ENCODE measurements around the gene DNAAF9. TPM values are rescaled to one million over a fixed set of nuclear protein-coding genes. Genes with fewer than 3 reads are reported as not detected.

The DNAAF9 gene
- 0.63 TPM for polyA plus RNA-seq (2012; ENCODE audit: low read depth, missing spikeins)

DNA sequence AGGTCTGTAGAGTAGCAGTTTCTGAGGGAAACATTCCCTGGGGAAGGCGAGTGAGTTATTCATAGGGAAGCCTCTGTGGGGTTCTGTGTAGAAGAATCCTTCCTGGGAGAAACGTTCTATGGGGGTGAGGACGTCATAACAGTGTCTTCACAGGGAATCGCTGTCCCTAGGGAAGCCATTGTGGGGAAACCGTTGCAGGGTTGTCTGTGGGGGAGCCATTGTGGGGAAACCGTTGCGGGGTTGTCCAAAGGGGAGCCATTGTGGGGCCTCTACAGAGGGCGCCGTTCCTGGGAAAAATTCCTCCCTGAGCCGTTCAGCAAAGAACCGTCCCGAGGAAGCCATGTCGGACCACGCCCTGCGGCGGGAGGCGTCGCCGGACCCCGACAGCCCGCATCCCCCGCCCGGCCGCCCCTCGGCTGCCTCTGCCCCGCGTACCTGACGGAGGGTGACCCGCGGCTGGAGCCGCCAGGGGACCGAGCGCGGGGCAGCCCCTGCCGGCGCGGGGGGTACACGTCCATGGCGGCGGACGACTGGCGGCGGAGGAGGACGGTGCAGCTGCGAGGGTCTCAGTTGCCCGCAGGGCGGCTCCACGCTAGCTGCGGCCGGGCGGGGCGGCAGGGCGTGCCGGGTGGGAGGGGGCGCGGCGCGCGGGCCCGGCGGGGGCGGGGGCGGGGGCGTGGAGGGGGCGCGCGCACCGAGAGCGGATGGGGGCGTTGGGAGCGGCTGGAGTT is at the start of gene DNAAF9:
DNAAF9 (minus strand) TSS at position 630 of the 731 bp plus-strand sequence; CDS start at position 518, 112 bp downstream.
- FAIRE-seq (peak; percentile 51), DNase-seq (ENCODE audit: insufficient read length, low spot score) (peak; percentile 56)
- TF ChIP-seq POLR2AphosphoS5 (IDR thresholded peaks at IDR 0.05; ENCODE audit: low read depth, low read length) = no peak
- no peak for TF ChIP-seq SPI1 (IDR thresholded peaks at IDR 0.05; ENCODE audit: low read depth, low read length)
- TF ChIP-seq TAF1 (IDR thresholded peaks at IDR 0.05; ENCODE audit: low read depth, low read length) = no peak
- no peak for TF ChIP-seq PAX5 (IDR thresholded peaks at IDR 0.05; ENCODE audit: insufficient read depth, low read length, severe bottlenecking)
- no peak for TF ChIP-seq POLR2A (IDR thresholded peaks at IDR 0.05; ENCODE audit: low read depth, low read length)
- TF ChIP-seq POU2F2 (IDR thresholded peaks at IDR 0.05; ENCODE audit: low read depth, low read length) = no peak

- FAIRE-seq = no peak
- no peak for DNase-seq (ENCODE audit: insufficient read length, low spot score)
- TF ChIP-seq POU2F2 (IDR thresholded peaks at IDR 0.05; ENCODE audit: low read depth, low read length) (no peak), POLR2AphosphoS5 (IDR thresholded peaks at IDR 0.05; ENCODE audit: low read depth, low read length) (no peak), TAF1 (IDR thresholded peaks at IDR 0.05; ENCODE audit: low read depth, low read length) (no peak), PAX5 (IDR thresholded peaks at IDR 0.05; ENCODE audit: insufficient read depth, low read length, severe bottlenecking) (no peak), SPI1 (IDR thresholded peaks at IDR 0.05; ENCODE audit: low read depth, low read length) (no peak), POLR2A (IDR thresholded peaks at IDR 0.05; ENCODE audit: low read depth, low read length) (no peak)
Measured at GRCh38 chr20:3456648-3457047, 49.2 kb upstream of the DNAAF9 start.

- DNase-seq (ENCODE audit: insufficient read length, low spot score) = no peak
- no peak for FAIRE-seq
- TF ChIP-seq SPI1 (IDR thresholded peaks at IDR 0.05; ENCODE audit: low read depth, low read length) (no peak), POLR2AphosphoS5 (IDR thresholded peaks at IDR 0.05; ENCODE audit: low read depth, low read length) (no peak), POLR2A (IDR thresholded peaks at IDR 0.05; ENCODE audit: low read depth, low read length) (no peak), PAX5 (IDR thresholded peaks at IDR 0.05; ENCODE audit: insufficient read depth, low read length, severe bottlenecking) (no peak), TAF1 (IDR thresholded peaks at IDR 0.05; ENCODE audit: low read depth, low read length) (no peak), POU2F2 (IDR thresholded peaks at IDR 0.05; ENCODE audit: low read depth, low read length) (no peak)
Measured at GRCh38 chr20:3454831-3455230, 47.4 kb upstream of the DNAAF9 start.

DNA sequence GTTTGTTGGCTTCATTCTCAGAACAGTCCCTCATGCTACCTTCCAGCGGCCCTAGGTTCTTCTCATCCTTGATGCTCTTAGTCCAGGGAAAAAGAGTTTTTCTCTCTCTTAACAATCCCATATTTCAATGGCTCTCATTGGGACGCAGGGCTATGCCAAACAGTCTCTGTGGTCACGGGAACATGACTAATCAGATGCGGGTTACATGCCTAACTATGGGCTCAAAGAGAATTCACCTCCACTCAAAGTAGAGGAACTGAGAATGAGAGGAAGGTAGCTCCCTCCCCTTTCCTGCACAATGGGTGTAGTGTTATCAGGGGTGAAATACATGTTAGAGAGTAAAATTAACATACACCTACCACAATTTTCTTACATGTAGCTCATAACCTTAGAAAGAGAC is 45.2 kb upstream of the DNAAF9 start:
- TF ChIP-seq PAX5 (IDR thresholded peaks at IDR 0.05; ENCODE audit: insufficient read depth, low read length, severe bottlenecking) = no peak
- TF ChIP-seq POLR2AphosphoS5 (IDR thresholded peaks at IDR 0.05; ENCODE audit: low read depth, low read length) = no peak
- no peak for TF ChIP-seq TAF1 (IDR thresholded peaks at IDR 0.05; ENCODE audit: low read depth, low read length)
- TF ChIP-seq SPI1 (IDR thresholded peaks at IDR 0.05; ENCODE audit: low read depth, low read length) = peak; percentile 83
- TF ChIP-seq POLR2A (IDR thresholded peaks at IDR 0.05; ENCODE audit: low read depth, low read length) = no peak
- DNase-seq (ENCODE audit: insufficient read length, low spot score) (no peak), FAIRE-seq (peak; percentile 59)

- FAIRE-seq = no peak
- no peak for DNase-seq (ENCODE audit: insufficient read length, low spot score)
- TF ChIP-seq PAX5 (IDR thresholded peaks at IDR 0.05; ENCODE audit: insufficient read depth, low read length, severe bottlenecking) = no peak
- no peak for TF ChIP-seq POLR2AphosphoS5 (IDR thresholded peaks at IDR 0.05; ENCODE audit: low read depth, low read length)
- TF ChIP-seq TAF1 (IDR thresholded peaks at IDR 0.05; ENCODE audit: low read depth, low read length) = no peak
- TF ChIP-seq POU2F2 (IDR thresholded peaks at IDR 0.05; ENCODE audit: low read depth, low read length) = no peak
Measured at GRCh38 chr20:3452136-3452535, 44.7 kb upstream of the DNAAF9 start.

GRCh38 chr20:3449319-3449718 is 41.9 kb upstream of the DNAAF9 start:
- DNase-seq (ENCODE audit: insufficient read length, low spot score) (no peak), FAIRE-seq (no peak)
- no peak for TF ChIP-seq POU2F2 (IDR thresholded peaks at IDR 0.05; ENCODE audit: low read depth, low read length)
- TF ChIP-seq POLR2AphosphoS5 (IDR thresholded peaks at IDR 0.05; ENCODE audit: low read depth, low read length) = no peak
- TF ChIP-seq TAF1 (IDR thresholded peaks at IDR 0.05; ENCODE audit: low read depth, low read length) = no peak
- TF ChIP-seq POLR2A (IDR thresholded peaks at IDR 0.05; ENCODE audit: low read depth, low read length) = no peak
- no peak for TF ChIP-seq SPI1 (IDR thresholded peaks at IDR 0.05; ENCODE audit: low read depth, low read length)

- DNase-seq (ENCODE audit: insufficient read length, low spot score) (no peak), FAIRE-seq (no peak)
- TF ChIP-seq POU2F2 (IDR thresholded peaks at IDR 0.05; ENCODE audit: low read depth, low read length) = no peak
Measured at GRCh38 chr20:3447321-3447720, 39.9 kb upstream of the DNAAF9 start.

- DNase-seq (ENCODE audit: insufficient read length, low spot score) = no peak
- TF ChIP-seq POU2F2 (IDR thresholded peaks at IDR 0.05; ENCODE audit: low read depth, low read length) (no peak), TAF1 (IDR thresholded peaks at IDR 0.05; ENCODE audit: low read depth, low read length) (no peak), POLR2AphosphoS5 (IDR thresholded peaks at IDR 0.05; ENCODE audit: low read depth, low read length) (no peak), PAX5 (IDR thresholded peaks at IDR 0.05; ENCODE audit: insufficient read depth, low read length, severe bottlenecking) (no peak), POLR2A (IDR thresholded peaks at IDR 0.05; ENCODE audit: low read depth, low read length) (no peak), SPI1 (IDR thresholded peaks at IDR 0.05; ENCODE audit: low read depth, low read length) (no peak)
- FAIRE-seq = no peak
Measured at GRCh38 chr20:3446779-3447178, 39.3 kb upstream of the DNAAF9 start.

DNA sequence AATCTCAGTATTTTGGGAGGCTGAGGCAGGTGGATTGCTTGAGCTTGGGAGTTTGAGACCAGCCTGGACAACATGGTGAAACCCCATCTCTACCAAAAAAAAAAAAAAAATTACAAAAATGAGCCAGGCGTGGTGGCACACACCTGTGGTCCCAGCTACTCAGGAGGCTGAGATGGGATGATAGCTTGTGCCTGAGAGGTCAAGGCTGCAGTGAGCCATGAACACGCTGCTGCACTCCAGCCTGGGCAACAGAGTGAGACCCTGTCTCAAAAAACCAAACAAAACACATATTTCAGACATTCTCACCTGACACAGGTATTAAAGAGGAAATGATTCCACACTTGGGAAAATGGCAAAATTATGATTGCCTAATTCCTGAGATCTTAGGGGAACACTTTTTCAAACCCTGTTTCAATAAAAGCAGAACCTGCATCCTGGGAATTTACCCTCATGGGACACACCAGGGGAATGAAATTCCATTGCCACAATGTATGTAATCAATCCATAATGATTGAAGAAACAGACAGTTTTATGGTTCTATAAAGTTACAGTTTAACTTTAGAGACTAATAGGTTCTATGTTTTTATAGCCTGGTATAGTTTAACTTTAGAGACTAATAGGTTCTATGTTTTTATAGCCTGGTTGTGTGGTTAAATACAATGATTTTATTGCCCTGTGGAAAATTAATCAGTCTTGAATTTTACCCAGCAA is 29.6 kb upstream of the DNAAF9 start:
- no peak for TF ChIP-seq POLR2AphosphoS5 (IDR thresholded peaks at IDR 0.05; ENCODE audit: low read depth, low read length)
- no peak for TF ChIP-seq POLR2A (IDR thresholded peaks at IDR 0.05; ENCODE audit: low read depth, low read length)
- TF ChIP-seq POU2F2 (IDR thresholded peaks at IDR 0.05; ENCODE audit: low read depth, low read length) = no peak
- no peak for TF ChIP-seq PAX5 (IDR thresholded peaks at IDR 0.05; ENCODE audit: insufficient read depth, low read length, severe bottlenecking)
- TF ChIP-seq TAF1 (IDR thresholded peaks at IDR 0.05; ENCODE audit: low read depth, low read length) = no peak
- TF ChIP-seq SPI1 (IDR thresholded peaks at IDR 0.05; ENCODE audit: low read depth, low read length) = no peak
- FAIRE-seq (no peak), DNase-seq (ENCODE audit: insufficient read length, low spot score) (no peak)

Measured in GM12891 (cell line).